GM21367 (cell line): ENCODE measurements around the gene IFNL2.
"Not testable (repeated sequence)": the region's sequence is repeated elsewhere in the genome, so short reads cannot be mapped to it uniquely, and the experiment has no call there.

Source experiments
- ATAC-seq: cut with Tn5 transposase; IDR thresholded peaks from one replicate; pipeline ENCODE4 v1.9.1; 2021; ENCODE audit not compliant: unreplicated experiment

Gene IFNL2

DNA sequence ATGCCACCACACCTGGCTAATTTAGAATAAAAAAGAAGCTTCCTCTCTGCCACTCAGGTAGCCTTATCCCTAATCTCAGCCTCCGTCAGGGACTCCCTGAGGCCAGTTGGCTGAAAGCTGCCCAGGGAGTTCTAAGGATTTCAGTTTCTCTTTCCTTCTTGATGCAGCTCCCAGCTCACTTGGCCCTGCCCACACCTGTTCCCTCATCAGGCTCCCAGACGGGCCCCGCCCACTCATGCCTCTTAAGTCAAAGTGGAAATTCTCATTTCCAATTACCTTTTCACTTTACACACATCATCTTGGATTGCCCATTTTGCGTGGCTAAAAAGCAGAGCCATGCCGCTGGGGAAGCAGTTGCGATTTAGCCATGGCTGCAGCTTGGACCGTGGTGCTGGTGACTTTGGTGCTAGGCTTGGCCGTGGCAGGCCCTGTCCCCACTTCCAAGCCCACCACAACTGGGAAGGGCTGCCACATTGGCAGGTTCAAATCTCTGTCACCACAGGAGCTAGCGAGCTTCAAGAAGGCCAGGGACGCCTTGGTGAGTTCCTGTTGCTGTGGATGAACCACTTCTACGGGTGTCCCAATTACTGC lies 28.0 kb downstream of the IFNL2 start, which contains the start of gene IFNL1:
IFNL1 (plus strand) TSS at position 353 of the 591 bp plus-strand sequence; CDS start at position 368, 15 bp downstream.
- no peak for ATAC-seq

DNA sequence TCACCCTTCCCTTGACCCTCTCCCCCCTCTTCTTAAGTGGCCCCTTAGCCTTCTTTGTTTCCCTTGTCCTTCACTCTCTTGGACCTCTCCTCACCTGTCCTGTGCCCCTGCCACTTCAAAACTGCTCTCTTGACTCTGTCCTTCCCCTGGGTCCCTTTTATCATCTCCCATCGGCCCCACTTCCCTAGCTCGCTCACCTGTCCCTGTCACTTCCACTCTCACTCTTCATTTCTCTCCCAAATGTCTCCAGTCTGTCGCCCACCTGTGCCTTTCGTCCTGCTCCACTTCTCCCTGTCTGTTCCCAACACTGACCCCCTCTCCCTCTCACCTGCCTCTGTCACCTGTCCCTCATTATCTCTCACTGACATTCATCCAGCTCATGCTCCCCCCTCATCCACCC lies 28.7 kb downstream of the IFNL2 start:
- ATAC-seq = no peak

DNA sequence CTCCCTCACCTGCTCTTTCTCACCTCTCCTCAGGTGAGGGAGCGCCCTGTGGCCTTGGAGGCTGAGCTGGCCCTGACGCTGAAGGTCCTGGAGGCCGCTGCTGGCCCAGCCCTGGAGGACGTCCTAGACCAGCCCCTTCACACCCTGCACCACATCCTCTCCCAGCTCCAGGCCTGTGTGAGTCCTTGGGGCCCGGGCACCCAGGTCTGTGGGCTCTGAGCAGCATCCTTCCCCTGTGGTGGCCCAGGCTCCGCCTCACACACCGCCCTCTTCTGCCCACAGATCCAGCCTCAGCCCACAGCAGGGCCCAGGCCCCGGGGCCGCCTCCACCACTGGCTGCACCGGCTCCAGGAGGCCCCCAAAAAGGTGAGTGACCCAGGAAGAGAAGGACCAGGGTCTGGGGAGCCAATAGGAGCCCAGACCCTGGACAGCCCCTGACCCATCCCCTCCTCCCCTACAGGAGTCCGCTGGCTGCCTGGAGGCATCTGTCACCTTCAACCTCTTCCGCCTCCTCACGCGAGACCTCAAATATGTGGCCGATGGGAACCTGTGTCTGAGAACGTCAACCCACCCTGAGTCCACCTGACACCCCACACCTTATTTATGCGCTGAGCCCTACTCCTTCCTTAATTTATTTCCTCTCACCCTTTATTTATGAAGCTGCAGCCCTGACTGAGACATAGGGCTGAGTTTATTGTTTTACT lies 29.9 kb downstream of the IFNL2 start:
- no peak for ATAC-seq

DNA sequence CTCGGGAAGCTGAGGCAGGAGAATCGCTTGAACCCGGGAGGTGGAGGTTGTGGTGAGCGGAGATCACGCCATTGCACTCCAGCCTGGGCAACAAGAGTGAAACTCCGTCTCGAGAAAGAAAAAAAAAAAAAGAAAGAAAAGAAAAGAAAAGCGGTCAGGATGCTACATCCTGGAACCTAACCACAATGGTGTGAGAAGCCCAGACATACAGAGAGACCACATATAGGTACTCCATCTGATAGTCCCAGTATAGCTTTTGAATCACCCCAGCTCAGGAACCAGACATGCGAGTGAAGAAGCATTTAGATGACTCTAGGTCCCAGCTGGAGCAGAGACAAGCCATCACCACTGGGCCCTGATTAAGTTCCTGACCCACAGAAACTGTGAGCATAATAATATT lies 31.2 kb downstream of the IFNL2 start:
- no peak for ATAC-seq

DNA sequence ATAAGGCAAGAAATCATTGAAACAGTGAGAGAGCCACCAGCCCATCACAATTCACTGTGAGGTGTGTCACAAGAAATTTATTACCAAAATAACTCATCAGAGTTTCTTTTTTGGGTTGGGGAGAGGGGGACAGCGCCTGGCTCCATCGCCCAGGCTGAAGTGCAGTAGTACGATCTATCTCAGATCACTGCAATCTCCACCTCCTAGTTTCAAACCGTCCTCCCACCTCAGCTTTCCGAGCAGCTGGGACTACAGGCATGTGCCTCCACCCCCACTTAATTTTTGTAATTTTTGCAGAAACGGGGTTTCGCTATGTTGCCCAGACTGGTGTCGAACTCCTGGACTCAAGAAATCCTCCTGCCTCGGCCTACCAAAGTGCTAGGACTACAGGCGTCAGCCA lies 31.6 kb downstream of the IFNL2 start:
- no peak for ATAC-seq

DNA sequence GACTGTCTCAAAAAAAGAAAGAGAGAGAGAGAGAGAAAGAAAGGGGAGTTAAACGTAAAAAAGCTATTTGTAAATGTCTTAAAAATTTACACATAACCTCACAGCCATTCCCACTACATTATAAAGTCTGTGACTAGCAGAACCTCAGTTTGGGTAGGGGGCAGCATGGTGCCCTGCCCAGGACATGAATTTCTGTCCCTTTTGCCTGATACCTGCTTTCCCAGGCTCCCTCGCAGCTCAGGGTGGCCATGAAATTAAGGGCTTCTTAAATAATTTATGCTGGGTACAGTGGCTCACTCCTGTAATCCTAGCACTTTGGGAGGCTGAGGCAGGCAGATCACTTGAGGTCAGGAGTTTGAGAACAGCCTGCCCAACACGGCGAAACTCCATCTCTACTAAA lies 32.8 kb downstream of the IFNL2 start:
- ATAC-seq = no peak

DNA sequence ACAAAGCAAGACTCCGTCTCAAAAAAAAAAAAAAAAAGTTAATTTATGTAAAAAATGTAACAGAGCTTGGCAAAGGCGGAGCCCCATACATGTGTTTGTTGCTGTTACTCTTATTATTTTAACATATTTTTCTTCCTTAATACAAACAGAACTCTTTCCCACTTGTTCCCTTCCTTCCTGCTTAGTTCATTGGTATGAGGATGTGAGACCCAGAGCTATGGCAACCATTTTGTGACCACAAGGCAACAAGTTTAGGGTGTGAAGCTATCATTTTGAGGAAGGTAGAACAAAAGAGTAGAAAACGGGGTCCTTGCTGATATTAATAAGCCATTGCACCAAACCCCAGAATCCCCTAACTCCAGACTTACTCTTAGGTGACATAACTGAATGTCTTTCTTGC lies 33.4 kb downstream of the IFNL2 start:
- ATAC-seq = no peak

DNA sequence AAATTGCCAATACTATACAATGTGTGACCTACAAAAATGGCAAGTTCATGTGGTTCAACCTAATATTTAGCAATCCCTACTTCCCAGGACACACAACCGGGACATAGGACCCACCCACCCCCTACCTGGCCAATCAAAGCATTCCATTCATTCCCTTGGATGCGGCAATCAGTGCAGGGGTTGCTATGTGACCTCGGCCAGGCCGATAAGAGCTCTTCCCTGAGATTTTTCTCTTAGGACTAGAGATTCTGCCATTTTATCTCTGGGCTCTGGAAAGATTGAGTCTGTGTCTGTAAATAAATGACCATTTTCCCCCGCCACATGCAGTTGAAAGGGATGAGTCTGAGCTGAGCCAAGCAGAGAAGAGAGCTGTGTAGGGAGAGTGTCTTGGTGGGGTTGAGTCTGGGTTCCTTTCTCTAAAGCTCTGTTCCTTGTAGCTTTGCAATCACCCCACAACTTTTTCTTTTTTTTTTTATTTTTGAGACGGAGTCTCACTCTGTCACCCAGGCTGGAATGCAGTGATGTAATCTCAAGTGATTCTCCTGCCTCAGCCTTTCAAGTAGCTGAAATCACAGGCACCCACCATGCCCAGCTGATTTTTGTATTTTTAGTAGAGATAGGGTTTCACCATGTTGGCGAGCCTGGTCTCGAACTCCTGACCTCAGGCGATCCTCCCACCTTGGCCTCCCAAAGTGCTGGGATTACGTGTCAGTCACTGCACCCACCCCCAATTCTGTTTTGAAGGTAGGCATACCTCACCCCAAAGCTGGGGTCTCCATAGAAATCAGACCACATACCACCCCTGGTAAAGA lies 35.4 kb downstream of the IFNL2 start:
- ATAC-seq = no peak

DNA sequence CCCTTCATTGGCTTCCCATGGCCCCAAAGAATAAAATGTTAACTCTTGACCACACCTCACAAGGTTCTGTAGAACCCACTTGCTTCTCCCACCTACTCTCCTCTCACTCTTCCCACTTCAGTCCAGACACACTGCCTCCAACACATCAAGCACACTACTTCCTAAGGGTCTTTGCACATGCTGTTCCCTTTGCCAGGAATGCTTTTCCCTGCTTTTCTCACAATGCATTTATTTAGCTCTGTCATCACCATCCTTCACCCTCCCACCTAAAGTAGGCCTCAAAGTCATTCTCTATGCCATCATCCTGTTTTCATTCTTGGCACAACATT lies 36.0 kb downstream of the IFNL2 start:
- no peak for ATAC-seq

DNA sequence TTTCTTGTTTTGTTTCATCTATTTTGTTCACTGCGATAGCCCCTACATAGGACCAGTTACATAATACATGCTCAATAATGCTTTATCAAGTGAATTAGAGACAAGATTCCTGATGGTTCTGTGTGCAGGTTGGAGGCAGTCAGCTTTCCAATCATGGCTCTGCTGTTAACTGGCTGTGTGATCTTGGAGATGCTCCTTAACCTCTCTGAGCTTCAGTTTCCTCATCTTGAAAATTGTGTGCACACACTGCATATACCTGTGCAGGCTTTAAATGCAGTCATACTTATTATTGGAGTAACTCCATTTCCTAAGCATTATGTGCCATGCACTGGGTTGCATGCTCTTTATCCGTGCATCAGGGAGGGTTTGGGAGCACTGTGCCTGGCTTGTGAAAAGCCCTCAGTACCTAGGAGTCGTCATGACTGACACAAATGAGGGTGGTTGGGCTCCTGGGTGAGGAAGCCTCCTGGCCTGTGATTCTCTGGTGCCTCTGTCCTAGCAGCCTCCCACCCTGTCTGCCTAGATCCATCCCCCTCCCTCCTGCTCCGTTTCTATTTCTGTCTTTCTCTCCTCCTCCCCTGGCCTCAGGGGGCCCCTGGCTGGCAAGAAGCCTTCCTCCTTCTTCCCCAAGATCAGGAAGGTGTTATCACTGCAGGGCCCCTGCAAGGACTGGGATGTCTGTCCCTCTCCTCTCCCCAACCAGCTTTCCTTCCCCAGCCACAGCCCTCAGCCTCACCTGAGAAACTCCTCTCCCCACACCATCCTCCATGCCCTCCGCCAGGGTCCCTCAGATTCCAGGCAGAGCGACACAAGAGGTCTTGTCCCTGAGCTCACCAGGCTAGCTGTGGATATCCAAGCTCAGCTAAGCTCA lies 36.7 kb downstream of the IFNL2 start:
- ATAC-seq = no peak

DNA sequence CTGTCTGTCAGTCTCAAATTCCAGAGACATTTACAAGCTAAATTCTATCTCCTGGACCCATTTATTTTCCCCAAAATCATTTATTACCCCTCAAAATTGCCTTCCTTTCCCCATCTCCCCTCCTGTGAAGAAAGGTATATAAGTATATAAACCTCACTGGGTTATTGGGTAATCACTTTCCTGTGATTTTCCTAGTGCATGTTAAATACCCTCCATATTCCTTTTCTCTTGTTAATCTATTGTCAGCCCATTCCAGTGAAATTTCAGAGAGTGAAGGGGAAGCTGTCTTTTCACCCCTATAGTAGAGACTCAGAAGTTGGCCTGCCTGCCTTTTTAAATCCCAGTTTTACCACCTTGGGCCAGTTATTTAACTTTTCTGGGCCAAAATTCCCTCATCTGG lies 37.9 kb downstream of the IFNL2 start:
- no peak for ATAC-seq

DNA sequence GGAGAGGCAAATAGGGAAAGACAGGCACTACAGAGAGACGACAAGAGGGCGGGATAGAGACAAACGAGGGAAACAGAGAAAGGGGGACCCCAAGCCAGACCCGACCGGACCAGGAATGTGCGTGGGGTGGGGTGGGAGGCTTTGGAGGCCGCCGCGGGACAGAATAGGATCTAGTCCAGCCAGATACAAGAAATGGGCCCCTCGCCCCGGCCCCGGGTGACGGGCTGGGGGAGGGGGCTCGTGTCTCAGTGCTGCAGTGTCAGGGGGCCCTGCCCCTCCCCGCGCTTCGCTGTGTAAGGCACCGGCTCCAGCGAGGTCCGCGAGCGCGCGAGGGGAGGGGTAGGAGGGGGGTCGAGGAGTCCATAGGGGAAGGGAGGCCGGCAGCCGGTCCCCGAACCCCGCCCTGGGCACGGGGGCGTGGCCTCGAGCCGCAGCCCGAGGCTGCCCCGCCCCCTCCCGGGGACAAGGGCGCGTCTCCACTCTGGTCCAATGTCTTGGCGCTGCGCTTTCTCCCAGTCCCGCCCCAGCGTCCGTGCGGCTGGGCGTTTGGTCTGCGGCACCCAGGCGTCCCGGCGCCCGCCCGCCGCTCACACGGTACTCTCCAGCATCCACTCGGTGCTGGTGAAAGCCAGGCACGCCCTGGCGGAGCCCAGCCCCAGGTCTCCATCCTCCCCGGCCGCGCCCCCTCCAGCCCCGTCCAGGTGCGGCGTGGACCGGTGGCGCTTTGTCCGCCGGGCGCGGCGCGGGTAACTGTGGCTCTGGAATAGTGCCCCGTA lies 39.0 kb downstream of the IFNL2 start:
- no peak for ATAC-seq

DNA sequence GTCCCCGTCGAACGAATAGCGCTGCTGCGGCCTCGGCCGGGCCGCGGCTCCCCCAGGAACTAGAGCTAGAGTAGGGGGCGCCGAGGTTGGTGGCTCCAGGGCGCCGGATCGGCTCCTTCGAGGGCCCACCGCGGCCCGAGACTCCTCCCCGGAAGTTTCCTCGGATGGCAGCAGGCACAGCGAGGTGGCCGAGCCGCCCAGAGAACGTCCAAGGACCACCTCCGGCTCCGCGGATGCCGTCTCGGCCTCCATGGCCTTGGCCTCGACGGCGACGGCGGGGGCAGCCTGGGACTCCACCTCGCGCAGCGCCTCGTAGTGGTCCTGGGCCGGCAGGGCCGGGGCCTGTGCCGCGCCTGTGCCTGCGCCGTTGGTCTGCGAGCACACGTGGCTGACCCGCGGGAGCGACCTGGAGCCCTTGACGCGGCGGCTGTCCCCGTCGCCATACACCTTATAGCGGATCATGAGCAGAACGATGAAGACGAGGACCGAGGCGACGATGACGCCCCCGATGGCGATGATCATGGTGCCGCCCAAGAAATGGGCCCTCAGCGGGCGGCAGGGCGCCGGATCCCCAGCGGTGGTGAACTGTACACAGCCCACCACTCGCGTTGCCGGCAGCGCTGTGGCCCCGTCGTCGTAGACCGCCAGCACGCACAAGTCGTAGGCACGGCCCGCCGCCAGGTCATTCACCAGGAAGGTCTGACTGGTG lies 39.8 kb downstream of the IFNL2 start:
- ATAC-seq = no peak

DNA sequence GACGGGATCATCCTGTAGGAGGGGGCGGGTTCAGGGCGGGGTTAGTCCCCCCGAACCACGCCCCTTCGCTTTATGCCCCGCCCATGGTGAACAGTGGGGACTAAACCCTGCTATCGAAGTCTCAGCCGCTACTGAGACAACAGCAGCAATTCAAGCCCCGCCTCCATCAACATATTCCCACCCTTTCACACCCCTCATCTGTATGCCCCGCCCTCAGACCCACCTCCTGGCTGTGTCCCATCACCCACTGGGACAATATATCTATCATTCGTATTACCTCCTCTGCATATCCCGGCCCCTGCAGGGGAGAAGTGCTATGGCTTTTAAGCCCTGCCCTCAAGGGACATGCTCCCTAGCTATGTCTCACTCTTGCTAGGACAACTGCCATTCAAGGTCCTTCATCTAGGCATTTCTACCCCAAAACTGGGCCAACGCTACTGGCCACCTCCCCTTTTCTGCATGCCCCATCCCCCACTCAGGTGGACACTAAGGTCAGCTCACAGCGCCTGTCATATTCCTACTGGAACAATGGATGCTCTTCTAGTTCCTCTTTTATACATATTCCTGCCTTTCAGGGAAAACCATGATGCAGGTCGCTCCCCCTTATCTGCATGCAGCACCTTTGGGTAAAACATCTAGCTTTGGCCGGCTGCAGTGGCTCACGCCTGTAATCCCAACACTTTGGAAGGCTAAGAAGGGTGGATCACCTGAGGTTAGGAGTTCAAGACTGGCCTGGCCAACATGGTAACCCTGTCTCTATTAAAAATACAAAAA lies 40.5 kb downstream of the IFNL2 start:
- ATAC-seq = no peak

DNA sequence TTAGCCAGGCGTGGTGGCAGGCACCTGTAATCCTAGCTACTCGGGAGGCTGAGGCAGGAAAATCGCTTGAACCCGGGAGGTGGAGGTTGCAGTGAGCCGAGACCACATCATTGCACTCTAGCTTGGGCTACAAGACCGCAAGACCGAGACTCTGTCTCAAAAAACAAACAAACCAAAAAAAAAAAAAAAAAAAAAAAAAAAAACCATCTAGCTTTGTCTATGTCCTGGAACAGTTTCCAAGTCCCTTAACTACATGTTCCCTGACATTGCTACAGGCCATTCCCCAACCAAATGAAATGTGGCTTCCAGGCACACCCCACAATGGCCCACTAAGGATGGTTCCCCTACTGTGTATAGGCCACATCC lies 41.1 kb downstream of the IFNL2 start:
- ATAC-seq = not testable (repeated sequence)

DNA sequence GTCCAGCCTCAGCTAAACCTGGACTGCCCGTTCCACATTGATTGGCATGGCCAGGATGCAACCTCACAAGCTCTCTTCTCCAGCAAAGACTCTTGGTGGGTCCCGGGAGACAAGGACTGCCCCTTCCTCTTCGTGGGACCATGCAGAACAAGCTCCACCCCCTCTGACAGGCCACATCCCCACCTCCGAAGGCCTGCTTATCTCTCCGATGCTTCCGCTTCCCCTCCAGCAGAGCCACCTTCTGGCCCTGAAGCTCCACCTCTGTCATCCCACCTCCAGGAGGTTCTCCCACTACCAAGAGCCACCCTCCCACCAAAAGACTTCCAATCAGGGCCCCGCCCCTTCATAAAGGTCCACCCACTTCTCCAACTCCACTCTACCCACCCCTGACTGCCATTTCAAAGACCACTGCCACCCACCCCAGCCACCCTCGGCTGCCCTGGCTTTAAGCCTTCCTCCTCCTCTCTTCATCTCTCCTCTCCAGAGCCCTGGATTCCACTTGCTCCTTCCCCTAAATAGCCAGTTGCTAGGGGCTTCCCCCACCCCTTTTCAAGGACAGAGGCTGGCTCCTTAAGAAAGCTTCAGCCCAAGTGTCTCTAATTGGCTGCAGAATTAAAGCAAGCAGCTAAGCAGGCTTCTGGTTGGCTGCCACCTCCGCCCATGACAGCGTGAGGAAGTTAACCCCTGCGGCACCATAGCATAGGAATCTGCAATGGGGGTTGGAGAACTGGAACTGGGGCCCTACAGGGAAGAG lies 42.5 kb downstream of the IFNL2 start:
- no peak for ATAC-seq

DNA sequence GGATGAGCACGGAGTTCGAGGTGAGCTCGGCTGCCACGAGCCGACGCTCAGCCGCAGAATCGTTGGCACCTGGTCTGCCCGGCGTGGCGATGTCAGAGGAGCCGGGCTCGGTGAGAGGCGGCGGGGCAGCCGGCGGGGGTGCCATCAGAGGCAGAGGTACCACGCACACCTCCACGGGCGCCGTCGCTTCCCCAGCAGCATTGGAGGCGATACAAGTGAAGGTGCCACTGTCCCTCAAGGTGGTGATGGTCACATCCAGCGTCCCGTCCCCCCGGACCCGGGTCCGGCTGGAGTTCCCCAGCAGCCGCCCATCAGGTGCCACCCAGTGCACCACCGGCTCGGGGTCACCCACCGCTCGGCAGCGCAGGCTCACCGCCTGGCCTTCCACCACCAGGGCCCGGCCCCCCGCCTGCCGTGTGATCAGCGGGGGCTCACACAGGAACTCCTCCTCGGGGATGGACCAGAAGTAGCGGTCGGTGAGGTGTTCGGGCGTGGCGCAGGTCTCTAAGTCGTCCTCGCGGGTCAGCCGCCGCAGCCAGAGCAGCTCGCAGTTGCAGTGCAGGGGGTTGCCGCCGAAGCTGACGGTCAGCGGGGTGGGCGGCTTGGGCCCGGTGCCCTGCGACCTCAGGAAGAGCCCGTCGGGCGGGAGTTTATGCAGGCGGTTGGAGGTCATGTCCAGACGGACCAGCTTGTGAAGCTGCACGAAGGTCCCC lies 46.0 kb downstream of the IFNL2 start:
- no peak for ATAC-seq

DNA sequence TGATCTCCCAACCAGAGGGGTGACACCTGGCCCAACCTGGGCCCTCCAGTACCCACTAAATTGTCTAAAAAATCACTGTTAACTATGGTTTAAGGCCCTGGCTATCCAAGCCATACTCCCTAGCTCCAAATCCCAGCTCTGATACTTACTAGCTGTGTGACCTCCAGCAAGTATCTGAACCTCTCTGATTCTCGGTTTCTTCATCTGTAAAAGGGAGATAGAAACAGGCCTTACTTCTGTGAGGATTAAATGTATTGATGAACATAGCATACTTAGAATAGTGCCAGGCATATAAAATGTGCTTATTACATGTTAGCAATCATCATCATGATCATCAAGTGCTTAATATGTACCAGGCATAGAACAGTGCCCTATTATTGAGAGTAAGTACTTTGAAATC lies 47.7 kb downstream of the IFNL2 start:
- ATAC-seq = no peak
